HEK293T (cell line): ENCODE results near the gene KRCC1.

ENCODE experiments used
- ARNT ChIP-seq: fragments of 450-650 bp; IDR thresholded peaks from 2 replicates; pipeline ENCODE4 v1.6.1; 2017; ENCODE audit warnings: mild to moderate bottlenecking
- BHLHE40 ChIP-seq: fragments of 450-650 bp; IDR thresholded peaks from 2 replicates; pipeline ENCODE4 v1.6.1; 2016; ENCODE audit warnings: mild to moderate bottlenecking, moderate library complexity, borderline replicate concordance
- CTBP1 ChIP-seq: fragments of 450-650 bp; IDR thresholded peaks from 2 replicates; pipeline ENCODE4 v1.6.1; 2016; ENCODE audit warnings: borderline replicate concordance
- ELF4 ChIP-seq: fragments of 450-650 bp; IDR thresholded peaks from 2 replicates; pipeline ENCODE4 v1.6.1; 2017; ENCODE audit warnings: antibody characterized with exemption
- FOXK2 ChIP-seq: fragments of 450-650 bp; IDR thresholded peaks from 2 replicates; pipeline ENCODE4 v1.6.1; 2016; ENCODE audit warnings: mild to moderate bottlenecking
- HDGF ChIP-seq: fragments of 450-650 bp; IDR thresholded peaks from 2 replicates; pipeline ENCODE4 v1.6.1; 2017; ENCODE audit warnings: antibody characterized with exemption, borderline replicate concordance
- L3MBTL2 ChIP-seq: fragments of 450-650 bp; conservative IDR thresholded peaks from 2 replicates; pipeline ENCODE4 v1.6.1; 2016; ENCODE audit warnings: mild to moderate bottlenecking
- LEF1 ChIP-seq: fragments of 450-650 bp; IDR thresholded peaks from 2 replicates; pipeline ENCODE4 v1.6.1; 2017; ENCODE audit warnings: mild to moderate bottlenecking, borderline replicate concordance
- SUZ12 ChIP-seq: fragments of 450-650 bp; IDR thresholded peaks from 2 replicates; pipeline ENCODE4 v1.6.1; 2016; ENCODE audit warnings: mild to moderate bottlenecking
- TARDBP ChIP-seq: fragments of 450-650 bp; IDR thresholded peaks from 2 replicates; pipeline ENCODE4 v1.6.1; 2016
- TF ChIP-seq, protein P1 (sequence below): fragments of 450-650 bp; IDR thresholded peaks from 2 replicates; pipeline ENCODE4 v1.6.1; 2016

DNA sequence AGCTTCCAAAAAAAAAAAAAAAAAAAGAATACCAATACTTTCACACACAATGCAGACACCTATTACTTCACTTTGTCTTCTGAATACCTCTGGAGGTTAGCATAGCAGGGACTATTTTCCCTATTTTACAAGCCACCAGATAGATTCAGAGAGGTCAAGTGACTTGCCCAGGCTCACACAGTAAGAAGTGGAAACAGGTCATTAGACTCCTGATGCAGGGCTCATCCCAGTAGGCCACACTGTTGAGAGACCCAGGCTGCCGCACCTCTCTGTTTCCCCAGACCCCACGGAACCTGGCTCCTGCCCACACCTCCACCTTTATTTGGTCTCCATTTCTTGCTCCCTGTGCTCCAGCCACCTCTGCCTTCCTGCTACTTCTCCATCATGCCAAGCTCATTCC, 31.5 kb upstream of the KRCC1 start:
- TF ChIP-seq LEF1 (no peak), TARDBP (no peak), HDGF (no peak), FOXK2 (no peak), ELF4 (no peak), SUZ12 (no peak), ARNT (no peak), BHLHE40 (no peak), CTBP1 (no peak), L3MBTL2 (no peak)
- TF ChIP-seq, protein P1, sequence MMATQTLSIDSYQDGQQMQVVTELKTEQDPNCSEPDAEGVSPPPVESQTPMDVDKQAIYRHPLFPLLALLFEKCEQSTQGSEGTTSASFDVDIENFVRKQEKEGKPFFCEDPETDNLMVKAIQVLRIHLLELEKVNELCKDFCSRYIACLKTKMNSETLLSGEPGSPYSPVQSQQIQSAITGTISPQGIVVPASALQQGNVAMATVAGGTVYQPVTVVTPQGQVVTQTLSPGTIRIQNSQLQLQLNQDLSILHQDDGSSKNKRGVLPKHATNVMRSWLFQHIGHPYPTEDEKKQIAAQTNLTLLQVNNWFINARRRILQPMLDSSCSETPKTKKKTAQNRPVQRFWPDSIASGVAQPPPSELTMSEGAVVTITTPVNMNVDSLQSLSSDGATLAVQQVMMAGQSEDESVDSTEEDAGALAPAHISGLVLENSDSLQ: no peak
